Measurements from ENCODE around the gene COPB2. TPM values are rescaled to one million over a fixed set of nuclear protein-coding genes. Genes with fewer than 3 reads are reported as not detected.

The COPB2 gene
- total and polyA plus RNA-seq, 2 of the 4 experiments (the other 2 are of a cell fraction), result 179 to 363 TPM

GRCh38 chr3:139308560-139308959 lies 80.9 kb downstream of the COPB2 start:
- BruUV-seq (replicated peaks), result no TSS peak
- dilution Hi-C loops (cut with HindIII; ENCODE audit: low sequenced_read_pairs, unreplicated experiment), result no loop called here

More at GRCh38 chr3:139308560-139308959, 80.9 kb downstream of the COPB2 start:
- no peak for ATAC-seq (ENCODE audit: low read depth)
- peak overlapping the region; percentile 75 for H3K14ac ChIP-seq (replicated peaks; ENCODE audit: low read depth, low read length)
- no peak for TF ChIP-seq BHLHE40 (IDR thresholded peaks at IDR 0.05; ENCODE audit: low read depth, low read length)
- TF ChIP-seq RFX5 (IDR thresholded peaks at IDR 0.05; ENCODE audit: low read depth, low read length), result no peak
- TF ChIP-seq, protein P1, sequence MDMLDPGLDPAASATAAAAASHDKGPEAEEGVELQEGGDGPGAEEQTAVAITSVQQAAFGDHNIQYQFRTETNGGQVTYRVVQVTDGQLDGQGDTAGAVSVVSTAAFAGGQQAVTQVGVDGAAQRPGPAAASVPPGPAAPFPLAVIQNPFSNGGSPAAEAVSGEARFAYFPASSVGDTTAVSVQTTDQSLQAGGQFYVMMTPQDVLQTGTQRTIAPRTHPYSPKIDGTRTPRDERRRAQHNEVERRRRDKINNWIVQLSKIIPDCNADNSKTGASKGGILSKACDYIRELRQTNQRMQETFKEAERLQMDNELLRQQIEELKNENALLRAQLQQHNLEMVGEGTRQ (IDR thresholded peaks at IDR 0.05; ENCODE audit: low read depth, low read length), result no peak
- TF ChIP-seq RCOR1 (IDR thresholded peaks at IDR 0.05; ENCODE audit: insufficient replicate concordance, low read length), result no peak
- TF ChIP-seq MAZ (IDR thresholded peaks at IDR 0.05; ENCODE audit: borderline replicate concordance, low read depth, low read length), result no peak
- TF ChIP-seq FOS (IDR thresholded peaks at IDR 0.05; ENCODE audit: low read depth, low read length), result no peak
- TF ChIP-seq POLR2A (IDR thresholded peaks at IDR 0.05; ENCODE audit: low read depth, low read length), result no peak
- TF ChIP-seq CTCF (conservative IDR thresholded peaks at IDR 0.05; ENCODE audit: low read depth, low read length), result no peak
- no peak for TF ChIP-seq NFE2L2 (IDR thresholded peaks at IDR 0.05; ENCODE audit: low read depth, low read length)
- no peak for TF ChIP-seq CEBPB (IDR thresholded peaks at IDR 0.05; ENCODE audit: low read depth, low read length)
- TF ChIP-seq MXI1 (IDR thresholded peaks at IDR 0.05; ENCODE audit: borderline replicate concordance, low read depth, low read length), result no peak
- no peak for TF ChIP-seq MAFK (IDR thresholded peaks at IDR 0.05; ENCODE audit: low read depth, low read length)
- TF ChIP-seq RAD21 (IDR thresholded peaks at IDR 0.05; ENCODE audit: low read length), result no peak
- TF ChIP-seq SMC3 (IDR thresholded peaks at IDR 0.05; ENCODE audit: low read depth, low read length), result no peak
- TF ChIP-seq CHD1 (IDR thresholded peaks at IDR 0.05; ENCODE audit: low read depth, low read length), result no peak
- TF ChIP-seq, protein P2, sequence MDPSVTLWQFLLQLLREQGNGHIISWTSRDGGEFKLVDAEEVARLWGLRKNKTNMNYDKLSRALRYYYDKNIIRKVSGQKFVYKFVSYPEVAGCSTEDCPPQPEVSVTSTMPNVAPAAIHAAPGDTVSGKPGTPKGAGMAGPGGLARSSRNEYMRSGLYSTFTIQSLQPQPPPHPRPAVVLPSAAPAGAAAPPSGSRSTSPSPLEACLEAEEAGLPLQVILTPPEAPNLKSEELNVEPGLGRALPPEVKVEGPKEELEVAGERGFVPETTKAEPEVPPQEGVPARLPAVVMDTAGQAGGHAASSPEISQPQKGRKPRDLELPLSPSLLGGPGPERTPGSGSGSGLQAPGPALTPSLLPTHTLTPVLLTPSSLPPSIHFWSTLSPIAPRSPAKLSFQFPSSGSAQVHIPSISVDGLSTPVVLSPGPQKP (IDR thresholded peaks at IDR 0.05; ENCODE audit: borderline replicate concordance, low read depth, low read length), result no peak
- no peak overlapping the region for H3K9ac ChIP-seq (ENCODE audit: low read depth, low read length)
- peaks cover 44% of the 10 kb centered on the region for H3K9me1 ChIP-seq (ENCODE audit: insufficient read depth, low read length)
- H3K23ac ChIP-seq (ENCODE audit: low read depth, low read length), result peak overlapping the region; percentile 42
- DNase-seq, result no peak
- H3K4ac ChIP-seq (ENCODE audit: low read depth, low read length), result peak overlapping the region; percentile 90
- no peak overlapping the region for H3K4me3 ChIP-seq (ENCODE audit: insufficient read depth, low read depth, low read length)
- no peaks in the 10 kb centered on the region; a peak in 1 of 4 replicates for H3K79me1 ChIP-seq (ENCODE audit: low read depth in 1 of 2, low read length in 2 of 2)
- H4K5ac ChIP-seq (ENCODE audit: low read depth, low read length), result peak overlapping the region; percentile 47
- peak overlapping the region; percentile 87; the same call in 2 of the 3 replicates for H2BK15ac ChIP-seq (ENCODE audit: low read depth, low read length)
- H2AK9ac ChIP-seq (replicated peaks; ENCODE audit: low read depth, low read length, poor library complexity), result peak overlapping the region; percentile 76
- peak overlapping the region; percentile 57 for H3K27ac ChIP-seq (ENCODE audit: insufficient read depth, low read length)
- H3K4me2 ChIP-seq (ENCODE audit: low read depth, low read length), result no peak overlapping the region
- H2BK20ac ChIP-seq (ENCODE audit: low read depth, low read length), result peak overlapping the region; percentile 94
- intact Hi-C loops (cut with micrococcal nuclease), result no loop called here
- no CpG with 5 or more reads among the region's 4 CpGs for WGBS, 2 experiments (ENCODE audit: extremely low coverage in 2 of 2, insufficient read length in 1 of 2)
- no peaks in the 10 kb centered on the region for H3K27me3 ChIP-seq (ENCODE audit: control insufficient read depth, insufficient read depth, low read length)
- no peaks in the 10 kb centered on the region for H3K36me3 ChIP-seq (ENCODE audit: control insufficient read depth, insufficient read depth, low read length)
- ChIA-PET POLR2A (ENCODE audit: unreplicated experiment) (no interaction called here), CTCF (interaction anchor here (1.3 kb wide), 1 partner anchor 20 kb away, joined by 3 read pairs; no protein-coding TSS in a partner anchor)
- no peaks in the 10 kb centered on the region for H4K20me1 ChIP-seq (ENCODE audit: insufficient read depth, low read length)
- H3K56ac ChIP-seq (ENCODE audit: extremely low read depth, insufficient read depth, low read length), result no peak overlapping the region
- H4K91ac ChIP-seq (ENCODE audit: insufficient read depth, low read depth, low read length), result peak overlapping the region; percentile 90
- H2AFZ ChIP-seq (replicated peaks; ENCODE audit: low read length, poor library complexity), result peak overlapping the region; percentile 77
- peak overlapping the region; percentile 22 to 68; a peak in 3 of 4 replicates for H4K8ac ChIP-seq (ENCODE audit: low read depth in 2 of 2, low read length in 2 of 2)
- H3K9me3 ChIP-seq (ENCODE audit: control insufficient read depth, insufficient read depth, low read length), result no peaks in the 10 kb centered on the region
- peak overlapping the region; percentile 48 for H2BK5ac ChIP-seq (ENCODE audit: low read depth, low read length, poor library complexity, severe bottlenecking)
- H3K18ac ChIP-seq (ENCODE audit: low read depth, low read length), result peak overlapping the region; percentile 47
- H2AK5ac ChIP-seq (ENCODE audit: low read depth, low read length), result peak overlapping the region; percentile 84; the same call in 1 of the 2 replicates
- H3K4me1 ChIP-seq (ENCODE audit: control insufficient read depth, insufficient read depth, low read length), result peaks cover 31% of the 10 kb centered on the region
- in situ Hi-C loops (cut with MboI; ENCODE audit: low sequenced_read_pairs), result no loop called here
- peak overlapping the region; percentile 92 for H2BK120ac ChIP-seq (ENCODE audit: low read depth, low read length)
